ENCODE data around the gene MAP3K2. TPM values are rescaled to one million over a fixed set of nuclear protein-coding genes. Genes with fewer than 3 reads are reported as not detected.

Gene MAP3K2
- 29.7 and 49.2 TPM in 2 replicates for total RNA-seq

- no peak for DNase-seq (ENCODE audit: low read depth)
These were observed at the start of gene MAP3K2 for GRCh38 chr2:127387655-127388422. MAP3K2 (minus strand) TSS chr2:127387975; CDS start chr2:127343129, 44,846 bp downstream.

GRCh38 chr2:127437056-127437455 is 49.3 kb upstream of the MAP3K2 start:
- no peak for DNase-seq (ENCODE audit: low read depth)

GRCh38 chr2:127434515-127434914 is 46.7 kb upstream of the MAP3K2 start:
- no peak for DNase-seq (ENCODE audit: low read depth)

GRCh38 chr2:127431408-127432023 is 43.7 kb upstream of the MAP3K2 start:
- DNase-seq (ENCODE audit: low read depth): no peak

- no peak for DNase-seq (ENCODE audit: low read depth)
These were observed 42.2 kb upstream of the MAP3K2 start for GRCh38 chr2:127429844-127430425.

- no peak for DNase-seq (ENCODE audit: low read depth)
These were observed 41.5 kb upstream of the MAP3K2 start for GRCh38 chr2:127429291-127429690.

GRCh38 chr2:127428815-127429109 is 41.0 kb upstream of the MAP3K2 start:
- DNase-seq (ENCODE audit: low read depth): no peak

- no peak for DNase-seq (ENCODE audit: low read depth)
These were observed 40.5 kb upstream of the MAP3K2 start for GRCh38 chr2:127428057-127428814.

- DNase-seq (ENCODE audit: low read depth): no peak
These were observed 39.7 kb upstream of the MAP3K2 start for GRCh38 chr2:127427376-127428056.

GRCh38 chr2:127426501-127427354 is 39.0 kb upstream of the MAP3K2 start:
- no peak for DNase-seq (ENCODE audit: low read depth)

- DNase-seq (ENCODE audit: low read depth): no peak
These were observed 38.0 kb upstream of the MAP3K2 start for GRCh38 chr2:127425540-127426490.

GRCh38 chr2:127424598-127425520 is 37.1 kb upstream of the MAP3K2 start:
- DNase-seq (ENCODE audit: low read depth): no peak

GRCh38 chr2:127423880-127424279 is 36.1 kb upstream of the MAP3K2 start:
- no peak for DNase-seq (ENCODE audit: low read depth)

GRCh38 chr2:127423478-127423843 is 35.7 kb upstream of the MAP3K2 start:
- DNase-seq (ENCODE audit: low read depth): no peak

GRCh38 chr2:127422559-127423477 is 35.0 kb upstream of the MAP3K2 start:
- DNase-seq (ENCODE audit: low read depth): no peak

- no peak for DNase-seq (ENCODE audit: low read depth)
These were observed 34.2 kb upstream of the MAP3K2 start for GRCh38 chr2:127421871-127422558.
